DMS53 (cell line): ENCODE data around the gene HMGCS1.
"Not testable (repeated sequence)": the region's sequence is repeated elsewhere in the genome, so short reads cannot be mapped to it uniquely, and the experiment has no call there.

Experiments
- DNase-seq: peaks from one replicate; lab custom pipeline; 2025; lab: John Stamatoyannopoulos, UW

HMGCS1 gene

GRCh38 chr5:43313035-43313853, at the start of gene HMGCS1:
HMGCS1 (minus strand) TSS chr5:43313412; CDS start chr5:43298965, 14,447 bp downstream.
- peak; percentile 99 for DNase-seq

- DNase-seq = no peak
Measured at GRCh38 chr5:43358726-43359125, 45.5 kb upstream of the HMGCS1 start.

GRCh38 chr5:43358301-43358700, 45.1 kb upstream of the HMGCS1 start:
- DNase-seq = no peak

- DNase-seq = no peak
Measured at GRCh38 chr5:43357878-43358281, 44.7 kb upstream of the HMGCS1 start.

GRCh38 chr5:43357067-43357466, 43.9 kb upstream of the HMGCS1 start:
- DNase-seq = no peak

GRCh38 chr5:43354774-43355173, 41.6 kb upstream of the HMGCS1 start:
- DNase-seq = no peak

GRCh38 chr5:43353668-43354067, 40.5 kb upstream of the HMGCS1 start:
- no peak for DNase-seq

- DNase-seq = no peak
Measured at GRCh38 chr5:43352915-43353314, 39.7 kb upstream of the HMGCS1 start.

- DNase-seq = no peak
Measured at GRCh38 chr5:43352131-43352530, 38.9 kb upstream of the HMGCS1 start.

GRCh38 chr5:43348861-43349363, 35.7 kb upstream of the HMGCS1 start:
- no peak for DNase-seq

GRCh38 chr5:43348207-43348606, 35.0 kb upstream of the HMGCS1 start:
- no peak for DNase-seq

GRCh38 chr5:43338862-43339261, 25.6 kb upstream of the HMGCS1 start:
- DNase-seq = no peak

- peak; percentile 64 for DNase-seq
Measured at GRCh38 chr5:43336159-43336558, 22.9 kb upstream of the HMGCS1 start.

- DNase-seq = no peak
Measured at GRCh38 chr5:43335681-43336080, 22.5 kb upstream of the HMGCS1 start.

GRCh38 chr5:43332401-43332800, 19.2 kb upstream of the HMGCS1 start:
- no peak for DNase-seq

- DNase-seq = not testable (repeated sequence)
Measured at GRCh38 chr5:43325624-43326023, 12.4 kb upstream of the HMGCS1 start.

- not testable (repeated sequence) for DNase-seq
Measured at GRCh38 chr5:43323488-43323887, 10.3 kb upstream of the HMGCS1 start.

GRCh38 chr5:43320846-43321245, 7.6 kb upstream of the HMGCS1 start:
- no peak for DNase-seq

GRCh38 chr5:43316421-43316820, 3.2 kb upstream of the HMGCS1 start:
- no peak for DNase-seq

GRCh38 chr5:43315682-43316081, 2.5 kb upstream of the HMGCS1 start:
- DNase-seq = no peak

GRCh38 chr5:43315263-43315662, 2.1 kb upstream of the HMGCS1 start:
- DNase-seq = peak; percentile 64

GRCh38 chr5:43314724-43315123, 1.5 kb upstream of the HMGCS1 start:
- no peak for DNase-seq

GRCh38 chr5:43313854-43314457, 744 bp upstream of the HMGCS1 start:
- DNase-seq = peak; percentile 59

- DNase-seq = no peak
Measured at GRCh38 chr5:43312699-43313034, 545 bp downstream of the HMGCS1 start.
